ENCODE data around the gene LEFTY2. TPM values are rescaled to one million over a fixed set of nuclear protein-coding genes. Genes with fewer than 3 reads are reported as not detected.

LEFTY2 gene
- total RNA-seq, 1 donor from 2014 or later: not detected

Other genes starting within 250 kb of the LEFTY2 start
- 136 TPM for gene SRP9, start 163.4 kb downstream of the LEFTY2 start, total RNA-seq
- 1,368 TPM for gene EPHX1, start 131.1 kb downstream of the LEFTY2 start, total RNA-seq
- 69.1 TPM for gene TMEM63A, start 58.8 kb downstream of the LEFTY2 start, total RNA-seq
- gene LEFTY1, start 52.1 kb downstream of the LEFTY2 start, total RNA-seq: 1.3 TPM
- 26.9 TPM for gene PYCR2, start 17.0 kb downstream of the LEFTY2 start, total RNA-seq
- gene SDE2, start 58.1 kb upstream of the LEFTY2 start, total RNA-seq: 8.0 TPM
- gene H3-3A, start 121.5 kb upstream of the LEFTY2 start, total RNA-seq: 129 TPM
- 12.8 TPM for gene ACBD3, start 245.5 kb upstream of the LEFTY2 start, total RNA-seq

Measured in left lobe of liver (tissue), 1 donor.